HG03135 (cell line): ENCODE data around the gene TRA2A.
"Not testable (repeated sequence)": the region's sequence is repeated elsewhere in the genome, so short reads cannot be mapped to it uniquely, and the experiment has no call there.

Experiments used
- ATAC-seq: cut with Tn5 transposase; IDR thresholded peaks from one replicate; pipeline ENCODE4 v1.9.1; 2021; ENCODE audit warnings: mild to moderate bottlenecking, moderate library complexity; ENCODE audit not compliant: unreplicated experiment

The TRA2A gene

GRCh38 chr7:23531794-23532489 is at the start of gene TRA2A:
TSS of gene TRA2A (minus strand) at chr7:23531981. CDS start at chr7:23531824, 157 bp downstream.
- ATAC-seq: peak; percentile 86

- no peak for ATAC-seq
Observed at GRCh38 chr7:23570592-23571200, 38.9 kb upstream of the TRA2A start.

- no peak for ATAC-seq
Observed at GRCh38 chr7:23558303-23558702, 26.5 kb upstream of the TRA2A start.

- ATAC-seq: no peak
Observed at GRCh38 chr7:23547662-23548061, 15.9 kb upstream of the TRA2A start.

- ATAC-seq: peak; percentile 55
Observed at GRCh38 chr7:23546897-23547572, 15.3 kb upstream of the TRA2A start.

GRCh38 chr7:23545493-23545892 is 13.7 kb upstream of the TRA2A start:
- no peak for ATAC-seq

GRCh38 chr7:23544913-23545354 is 13.2 kb upstream of the TRA2A start:
- peak; percentile 61 for ATAC-seq

- no peak for ATAC-seq
Observed at GRCh38 chr7:23542752-23543151, 11.0 kb upstream of the TRA2A start.

GRCh38 chr7:23539494-23539907 is 7.7 kb upstream of the TRA2A start:
- no peak for ATAC-seq

- ATAC-seq: no peak
Observed at GRCh38 chr7:23538301-23538700, 6.5 kb upstream of the TRA2A start.

- no peak for ATAC-seq
Observed at GRCh38 chr7:23533238-23533604, 1.4 kb upstream of the TRA2A start.

GRCh38 chr7:23532490-23533237 is 883 bp upstream of the TRA2A start:
- no peak for ATAC-seq

- peak; percentile 26 for ATAC-seq
Observed at GRCh38 chr7:23531050-23531793, 559 bp downstream of the TRA2A start.

GRCh38 chr7:23530405-23530804 is 1.4 kb downstream of the TRA2A start:
- ATAC-seq: peak; percentile 47

GRCh38 chr7:23529262-23529859 is 2.4 kb downstream of the TRA2A start:
- ATAC-seq: no peak

- ATAC-seq: not testable (repeated sequence)
Observed at GRCh38 chr7:23525611-23526010, 6.2 kb downstream of the TRA2A start.

GRCh38 chr7:23524473-23524872 is 7.3 kb downstream of the TRA2A start:
- ATAC-seq: no peak

- no peak for ATAC-seq
Observed at GRCh38 chr7:23523486-23524075, 8.2 kb downstream of the TRA2A start.

- ATAC-seq: no peak
Observed at GRCh38 chr7:23520582-23520981, 11.2 kb downstream of the TRA2A start.

- peak; percentile 70 for ATAC-seq
Observed at GRCh38 chr7:23514755-23515154, 17.0 kb downstream of the TRA2A start.
